Esophagus muscularis mucosa (tissue), 4 donors: ENCODE measurements around the gene LILRB3. TPM values are rescaled to one million over a fixed set of nuclear protein-coding genes. Genes with fewer than 3 reads are reported as not detected.
"Not testable (repeated sequence)": the region's sequence is repeated elsewhere in the genome, so short reads cannot be mapped to it uniquely, and the experiment has no call there.

Source experiments
- DNase-seq: peaks from one replicate; pipeline ENCODE4 v3.0.0-alpha.2; 2017; ENCODE audit errors: extremely low spot score
- H3K27ac ChIP-seq, 4 donors: fragments of 200-600 bp; sonication (generic); replicated peaks in 1 of 4; 1 replicate in 3 of 4; 2 replicates in 1 of 4; pipeline ENCODE4 v1.5.1; 2016 to 2019; ENCODE audit warnings: mild to moderate bottlenecking in 1 of 4
- H3K27me3 ChIP-seq, 4 donors: fragments of 200-600 bp; sonication (generic); one replicate each; pipeline versions ENCODE4 v1.5.1 to v1.6.0; 2016 to 2019
- H3K36me3 ChIP-seq, 4 donors: fragments of 200-600 bp; sonication (generic); one replicate each; pipeline ENCODE4 v1.5.1; 2016 to 2019
- H3K4me1 ChIP-seq, 4 donors: fragments of 200-600 bp; sonication (generic); one replicate each; pipeline ENCODE4 v1.5.1; 2016 to 2019
- H3K4me3 ChIP-seq, 4 donors: fragments of 200-600 bp; sonication (generic); 1 replicate in 2 of 4; 2 replicates in 2 of 4; pipeline ENCODE4 v1.5.1; 2016 to 2019; ENCODE audit warnings: mild to moderate bottlenecking in 4 of 4, moderate library complexity in 1 of 4
- H3K9me3 ChIP-seq, 4 donors: fragments of 200-600 bp; sonication (generic); 1 replicate in 3 of 4; 2 replicates in 1 of 4; pipeline ENCODE4 v1.5.1; 2016 to 2019
- EP300 ChIP-seq: sonication (generic); formaldehyde crosslinking; IDR thresholded peaks from one replicate; pipeline ENCODE4 v1.6.1; 2017; ENCODE audit warnings: antibody characterized with exemption
- POLR2A ChIP-seq: fragments of 450-650 bp; IDR thresholded peaks from one replicate; pipeline ENCODE4 v1.6.1; 2017; ENCODE audit warnings: antibody characterized with exemption, moderate library complexity, mild to moderate bottlenecking, low read depth
- POLR2AphosphoS5 ChIP-seq, 2 donors: sonication (generic); formaldehyde crosslinking; IDR thresholded peaks; one replicate each; pipeline ENCODE4 v1.6.1; 2017; ENCODE audit warnings: antibody characterized with exemption in 2 of 2
- WGBS: methylation state at CpG from one replicate; pipeline ENCODE4 v1.1.5; 2018; 5-methylcytosine and 5-hydroxymethylcytosine counted together
- intact Hi-C: fragments of 100-400 bp; cut with DNase I; formaldehyde crosslinking; loops from one replicate; pipeline ENCODE4 v1.15.1; 2023
- total RNA-seq, 4 donors: library from RNA; depleted of rRNA; stranded (reverse); fragments of >200 nt; gene quantifications; one replicate each; pipeline versions ENCODE4 v1.1.0 to v1.2.1, GENCODE V29; 2016
- TF ChIP-seq, protein P1 (sequence below), 3 experiments: fragments of 200-600 bp in 2 of 3; fragments of 450-650 bp in 1 of 3; sonication (generic) in 2 of 3; IDR thresholded peaks; one replicate each; pipeline ENCODE4 v1.5.1; 2017 to 2019; ENCODE audit warnings: antibody characterized with exemption in 3 of 3, mild to moderate bottlenecking in 2 of 3, moderate library complexity in 1 of 3

LILRB3 gene
- total RNA-seq, 4 donors from 2014 or later = 9.1 to 36.1 (median 11.3) TPM

DNA sequence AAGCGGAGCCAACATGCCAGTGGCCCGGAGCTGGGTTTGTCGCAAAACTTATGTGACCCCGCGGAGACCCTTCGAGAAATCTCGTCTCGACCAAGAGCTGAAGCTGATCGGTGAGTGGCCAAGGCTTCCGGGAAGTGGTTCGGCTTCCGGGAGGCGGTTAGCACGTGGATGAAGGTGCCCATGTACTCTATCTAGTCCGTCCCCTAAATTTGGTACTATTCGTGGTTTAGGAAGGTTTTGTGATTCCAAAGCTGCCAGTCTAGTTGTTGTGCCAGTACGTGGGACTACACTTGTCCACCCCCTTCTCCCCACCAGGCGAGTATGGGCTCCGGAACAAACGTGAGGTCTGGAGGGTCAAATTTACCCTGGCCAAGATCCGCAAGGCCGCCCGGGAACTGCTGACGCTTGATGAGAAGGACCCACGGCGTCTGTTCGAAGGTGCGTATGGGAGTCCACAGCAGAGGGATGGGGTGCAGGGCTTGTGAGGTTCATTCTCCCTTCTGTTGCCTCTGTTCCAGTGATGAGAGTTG lies 21.6 kb downstream of the LILRB3 start:
- 4% methylated on average over 17 of the region's 28 CpGs for WGBS
- Histone ChIP-seq H3K4me1 (peaks cover 47 to 60% (median 56%) of the 10 kb centered on the region in 4 donors), H3K27me3 (no peaks in the 10 kb centered on the region), H3K27ac (peak overlapping the region; percentile 91 to 97 (median 92)), H3K4me3 (peak overlapping the region; percentile 53 to 81 (median 76)), H3K36me3 (peaks cover 30 to 58% (median 47%) of the 10 kb centered on the region in 4 donors), H3K9me3 (no peaks in the 10 kb centered on the region)
- DNase-seq = no peak
- TF ChIP-seq, protein P1, sequence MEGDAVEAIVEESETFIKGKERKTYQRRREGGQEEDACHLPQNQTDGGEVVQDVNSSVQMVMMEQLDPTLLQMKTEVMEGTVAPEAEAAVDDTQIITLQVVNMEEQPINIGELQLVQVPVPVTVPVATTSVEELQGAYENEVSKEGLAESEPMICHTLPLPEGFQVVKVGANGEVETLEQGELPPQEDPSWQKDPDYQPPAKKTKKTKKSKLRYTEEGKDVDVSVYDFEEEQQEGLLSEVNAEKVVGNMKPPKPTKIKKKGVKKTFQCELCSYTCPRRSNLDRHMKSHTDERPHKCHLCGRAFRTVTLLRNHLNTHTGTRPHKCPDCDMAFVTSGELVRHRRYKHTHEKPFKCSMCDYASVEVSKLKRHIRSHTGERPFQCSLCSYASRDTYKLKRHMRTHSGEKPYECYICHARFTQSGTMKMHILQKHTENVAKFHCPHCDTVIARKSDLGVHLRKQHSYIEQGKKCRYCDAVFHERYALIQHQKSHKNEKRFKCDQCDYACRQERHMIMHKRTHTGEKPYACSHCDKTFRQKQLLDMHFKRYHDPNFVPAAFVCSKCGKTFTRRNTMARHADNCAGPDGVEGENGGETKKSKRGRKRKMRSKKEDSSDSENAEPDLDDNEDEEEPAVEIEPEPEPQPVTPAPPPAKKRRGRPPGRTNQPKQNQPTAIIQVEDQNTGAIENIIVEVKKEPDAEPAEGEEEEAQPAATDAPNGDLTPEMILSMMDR (IDR thresholded peaks at IDR 0.05) = peak in 1 of 3 experiments; percentile 2
- no peak for TF ChIP-seq EP300
- intact Hi-C loops = loop anchor here (5.0 kb wide), 1 partner anchor 34 kb away; no protein-coding TSS in a partner anchor

DNA sequence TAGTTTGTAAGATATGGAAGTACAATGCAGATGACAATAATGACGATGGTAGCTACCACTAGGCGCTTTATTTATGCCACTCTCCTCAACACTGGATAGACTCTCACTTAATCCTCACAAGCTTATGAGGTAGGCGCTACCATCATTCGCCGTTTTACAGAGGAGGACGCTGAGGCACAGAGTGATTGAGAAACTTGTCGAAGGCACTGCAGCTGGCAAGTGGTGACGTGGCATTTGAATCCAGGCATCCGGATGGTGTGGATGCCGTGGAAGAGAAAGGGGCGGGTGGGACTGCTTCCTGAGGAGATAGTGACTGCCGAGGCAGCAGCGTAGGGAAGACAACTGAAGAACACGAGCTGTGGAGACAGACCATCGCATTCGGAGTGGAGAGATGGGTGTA lies 23.4 kb downstream of the LILRB3 start:
- peaks cover 32 to 42% (median 38%) of the 10 kb centered on the region in 4 donors for H3K4me1 ChIP-seq
- TF ChIP-seq POLR2A (no peak), EP300 (no peak), POLR2AphosphoS5 (IDR thresholded peaks at IDR 0.05) (no peak)
- TF ChIP-seq, protein P1 (IDR thresholded peaks at IDR 0.05) = no peak
- no peaks in the 10 kb centered on the region for H3K27me3 ChIP-seq
- DNase-seq = no peak
- H3K27ac ChIP-seq = peak overlapping the region in 1 of 4 donors; percentile 97
- no peak overlapping the region for H3K4me3 ChIP-seq
- WGBS = 91% methylated on average over 16 of the region's 16 CpGs
- H3K36me3 ChIP-seq = peaks cover 28 to 51% (median 35%) of the 10 kb centered on the region in 4 donors
- H3K9me3 ChIP-seq = no peaks in the 10 kb centered on the region
- intact Hi-C loops = no loop called here

DNA sequence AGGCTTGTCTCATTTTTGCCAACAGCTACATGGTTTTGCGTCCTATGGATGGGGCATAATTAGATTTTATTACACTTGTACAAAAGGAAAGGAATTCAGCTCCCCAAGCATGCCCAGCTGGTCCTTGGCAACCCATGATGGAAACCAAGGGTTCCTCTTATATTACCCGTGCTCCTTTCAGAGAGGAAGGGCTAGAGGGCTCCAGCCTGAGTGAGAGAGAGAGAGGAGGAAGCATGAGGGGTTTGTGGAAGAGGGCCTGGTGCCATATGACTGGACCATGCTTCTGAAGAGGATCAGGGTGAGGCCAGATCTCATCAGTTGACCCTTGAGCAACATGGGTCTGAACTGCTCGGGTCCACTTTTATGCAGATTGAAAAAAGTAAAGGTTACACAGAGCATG lies 25.7 kb downstream of the LILRB3 start:
- 85% methylated on average over 3 of the region's 3 CpGs for WGBS
- no peak overlapping the region for H3K4me3 ChIP-seq
- H3K36me3 ChIP-seq = peaks cover 13 to 50% (median 26%) of the 10 kb centered on the region in 4 donors
- intact Hi-C loops = no loop called here
- DNase-seq = no peak
- no peak overlapping the region for H3K27ac ChIP-seq
- peaks cover 15 to 31% (median 24%) of the 10 kb centered on the region in 4 donors for H3K4me1 ChIP-seq
- no peaks in the 10 kb centered on the region for H3K9me3 ChIP-seq
- no peaks in the 10 kb centered on the region for H3K27me3 ChIP-seq
- TF ChIP-seq POLR2AphosphoS5 (IDR thresholded peaks at IDR 0.05) (no peak), EP300 (no peak), POLR2A (no peak)
- TF ChIP-seq, protein P1 (IDR thresholded peaks at IDR 0.05) = no peak

DNA sequence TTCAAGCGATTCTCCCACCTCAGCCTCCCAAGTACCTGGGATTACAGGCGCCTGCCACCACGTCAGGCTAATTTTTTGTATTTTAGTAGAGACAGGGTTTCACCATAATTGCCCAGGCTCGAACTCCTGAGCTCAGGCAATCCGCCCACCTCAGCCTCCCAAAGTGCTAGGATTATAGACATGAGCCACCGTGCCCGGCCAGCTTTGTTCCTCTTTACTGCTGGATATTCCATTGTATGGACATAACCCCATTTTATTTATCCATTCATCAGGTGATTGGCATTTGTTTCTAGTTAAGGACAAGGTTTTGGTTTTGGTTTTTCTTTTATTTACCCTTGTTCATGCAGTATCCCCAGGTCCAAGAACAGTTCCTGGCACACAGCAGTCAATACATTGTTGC lies 26.3 kb downstream of the LILRB3 start:
- Histone ChIP-seq H3K27ac (no peak overlapping the region), H3K4me3 (no peak overlapping the region), H3K36me3 (peaks cover 12 to 44% (median 22%) of the 10 kb centered on the region in 4 donors), H3K4me1 (peaks cover 15 to 31% (median 24%) of the 10 kb centered on the region in 4 donors), H3K27me3 (no peaks in the 10 kb centered on the region), H3K9me3 (no peaks in the 10 kb centered on the region)
- intact Hi-C loops = no loop called here
- 97% methylated on average over 7 of the region's 7 CpGs for WGBS
- TF ChIP-seq EP300 = no peak
- no peak for TF ChIP-seq POLR2AphosphoS5 (IDR thresholded peaks at IDR 0.05)
- no peak for TF ChIP-seq POLR2A
- TF ChIP-seq, protein P1 (IDR thresholded peaks at IDR 0.05) = no peak
- DNase-seq = no peak

DNA sequence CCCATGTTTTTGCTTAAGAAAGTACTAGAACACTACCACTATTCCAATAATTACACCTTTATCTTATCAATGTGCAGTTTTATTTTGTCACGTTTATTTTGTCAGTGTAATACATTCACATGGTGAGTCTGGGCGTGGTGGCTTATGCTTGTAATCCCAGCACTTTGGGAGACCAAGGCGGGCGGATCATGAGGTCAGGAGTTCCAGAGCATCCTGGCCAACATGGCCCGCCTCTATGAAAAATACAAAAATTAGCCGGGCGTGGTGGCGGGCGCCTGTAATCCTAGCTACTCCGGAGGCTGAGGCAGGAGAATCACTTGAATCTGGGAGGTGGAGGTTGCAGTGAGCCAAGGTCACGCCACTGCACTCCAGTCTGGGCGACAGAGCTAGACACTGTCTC lies 28.3 kb downstream of the LILRB3 start:
- Histone ChIP-seq H3K36me3 (peaks cover 12 to 44% (median 20%) of the 10 kb centered on the region in 4 donors), H3K4me1 (peaks cover 13 to 21% (median 18%) of the 10 kb centered on the region in 4 donors)
- DNase-seq, H3K27ac ChIP-seq, intact Hi-C loops, H3K4me3 ChIP-seq, H3K9me3 ChIP-seq, H3K27me3 ChIP-seq: not testable (repeated sequence)
- 97% methylated on average over 12 of the region's 12 CpGs for WGBS
